Activated CD8-positive, alpha-beta memory T cell treated with anti-CD3 and anti-CD28 coated beads, Interleukin-2, amount 50 U/mL, for 4 hours (primary cell): Measurements from ENCODE around the gene CD3E.
A peak's percentile ranks its signal among the peaks of the same experiment; 100 is the strongest.

Source experiments
- DNase-seq: peaks from one replicate; pipeline ENCODE4 v3.0.0-alpha.2; 2020

The CD3E gene

DNA sequence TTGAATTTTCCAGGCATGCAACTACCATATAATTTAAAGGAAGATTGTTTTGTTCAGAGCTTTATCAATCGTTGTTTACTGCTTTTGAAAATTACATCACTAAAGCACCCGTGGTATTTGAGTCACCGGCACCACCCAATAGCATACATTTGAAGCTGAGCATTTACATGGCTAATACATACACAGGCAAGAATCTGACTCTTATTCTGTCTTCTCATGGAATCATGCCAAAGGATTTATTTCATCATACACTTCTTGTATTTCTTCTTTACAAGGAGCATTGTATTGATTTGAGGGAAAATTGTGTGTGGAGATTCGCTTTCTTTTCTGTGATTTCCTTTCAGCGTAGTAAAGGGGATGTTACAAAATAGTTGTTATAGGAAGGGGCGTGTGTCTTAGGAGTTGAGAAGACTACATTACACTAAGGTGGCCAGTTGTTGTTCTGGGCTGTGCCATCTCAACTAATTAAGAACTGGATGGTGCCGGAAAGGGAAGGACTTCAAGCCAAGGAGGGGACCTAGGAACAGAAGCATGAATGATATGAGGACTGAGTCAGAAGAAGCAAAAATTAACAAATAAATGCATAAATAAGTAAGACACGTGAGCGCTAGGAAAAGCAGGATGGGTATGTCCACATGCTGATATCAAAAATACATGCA lies 12.9 kb upstream of the CD3E start:
- DNase-seq = no peak

GRCh38 chr11:118294053-118294452 lies 10.5 kb upstream of the CD3E start:
- no peak for DNase-seq

DNA sequence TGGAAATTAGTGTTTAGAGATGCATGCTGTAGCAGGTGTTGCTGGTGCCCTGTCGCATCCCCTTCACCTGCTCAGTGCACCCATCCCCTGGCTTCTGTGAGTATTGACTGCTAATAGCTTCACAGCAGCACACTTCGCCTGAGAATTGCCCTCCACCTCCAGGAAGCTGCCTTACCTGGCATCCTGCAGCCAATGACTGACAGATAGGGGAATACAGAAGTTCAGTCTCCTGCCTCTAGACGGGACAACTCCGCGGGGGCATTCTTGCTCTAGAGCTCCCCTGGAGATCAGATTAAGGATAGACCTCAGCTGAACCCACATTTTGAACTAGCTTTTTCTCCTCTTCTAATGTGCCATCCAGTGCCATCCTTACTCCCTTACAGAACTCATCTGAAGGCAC lies 9.3 kb upstream of the CD3E start:
- DNase-seq = no peak

- DNase-seq = peak; percentile 54
Measured at GRCh38 chr11:118295815-118296454, 8.6 kb upstream of the CD3E start.

GRCh38 chr11:118301600-118302195 lies 2.8 kb upstream of the CD3E start:
- no peak for DNase-seq

- DNase-seq = no peak
Measured at GRCh38 chr11:118304227-118304567, 333 bp upstream of the CD3E start.

DNA sequence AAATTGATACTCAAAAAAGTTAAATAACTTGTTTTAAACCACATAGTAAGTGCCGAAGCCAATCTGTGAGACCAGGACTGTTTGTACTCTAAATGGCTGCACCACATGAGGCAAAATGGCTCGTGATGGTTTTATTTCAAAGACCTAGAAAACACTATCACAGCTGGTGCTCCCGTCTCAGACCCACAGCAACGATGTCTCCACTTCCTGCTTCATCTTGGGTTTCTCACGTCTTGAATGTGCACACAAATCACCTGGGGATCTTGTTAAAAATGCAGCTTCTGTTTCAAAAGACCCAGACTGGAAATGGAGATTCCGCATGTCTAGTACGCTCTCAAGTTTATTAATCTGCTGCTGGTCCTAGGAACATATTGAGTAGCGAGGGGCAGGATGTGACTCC lies 1.2 kb downstream of the CD3E start:
- DNase-seq = peak; percentile 41

DNA sequence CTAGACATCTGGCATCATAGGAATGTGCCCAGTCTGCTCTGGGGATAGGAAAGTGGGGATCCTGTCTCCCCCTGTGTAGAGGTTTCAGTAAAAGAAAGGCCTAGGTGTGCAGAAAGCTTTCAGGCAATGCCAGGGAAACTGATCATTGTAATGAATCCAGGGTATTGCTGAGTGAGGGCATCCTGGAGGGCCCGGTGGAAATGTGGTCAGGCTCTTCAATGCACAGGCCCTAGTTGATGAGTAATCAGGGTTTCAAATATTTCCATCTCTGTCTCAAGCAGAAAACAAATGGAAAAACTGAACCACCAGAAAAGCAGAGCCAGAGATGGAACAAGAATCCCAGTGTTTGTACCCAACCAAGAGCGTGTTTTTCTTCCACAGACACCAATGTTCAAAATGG lies 2.0 kb downstream of the CD3E start:
- peak; percentile 55 for DNase-seq

GRCh38 chr11:118308995-118309528 lies 4.5 kb downstream of the CD3E start:
- peak; percentile 31 for DNase-seq

DNA sequence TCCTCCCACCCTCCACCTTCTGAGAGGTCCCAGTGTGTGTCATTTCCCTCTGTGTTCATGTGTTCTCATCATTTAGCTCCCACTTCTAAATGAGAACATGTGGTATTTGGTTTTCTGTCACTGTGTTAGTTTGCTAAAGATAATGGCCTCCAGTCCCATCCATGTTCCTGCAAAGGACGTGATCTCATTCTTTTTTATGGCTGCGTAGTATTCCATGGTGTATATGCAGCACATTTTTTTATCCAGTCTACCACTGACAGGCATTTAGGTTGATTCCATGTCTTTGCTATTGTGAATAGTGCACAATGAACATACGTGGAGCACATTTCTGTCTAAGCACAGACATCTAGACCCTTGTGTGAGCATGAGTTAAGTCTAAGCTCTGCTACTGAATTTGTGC lies 5.7 kb downstream of the CD3E start:
- no peak for DNase-seq

GRCh38 chr11:118310781-118311485 lies 6.4 kb downstream of the CD3E start:
- DNase-seq = no peak

- no peak for DNase-seq
Measured at GRCh38 chr11:118311518-118311917, 7.0 kb downstream of the CD3E start.

DNA sequence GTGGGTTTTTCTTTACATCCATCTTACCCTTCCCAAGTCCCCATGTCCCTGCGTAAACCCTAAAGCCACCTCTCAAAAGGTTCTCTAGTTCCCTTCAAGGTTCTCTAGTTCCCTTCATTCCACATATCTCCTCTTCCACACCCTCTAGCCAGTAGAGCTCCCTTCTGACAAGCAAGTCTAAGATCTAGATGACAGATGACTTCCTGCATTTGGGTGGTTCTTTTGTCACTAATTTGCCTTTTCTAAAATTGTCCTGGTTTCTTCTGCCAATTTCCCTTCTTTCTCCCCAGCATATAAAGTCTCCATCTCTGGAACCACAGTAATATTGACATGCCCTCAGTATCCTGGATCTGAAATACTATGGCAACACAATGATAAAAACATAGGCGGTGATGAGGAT lies 7.8 kb downstream of the CD3E start:
- no peak for DNase-seq

GRCh38 chr11:118313242-118313641 lies 8.7 kb downstream of the CD3E start:
- no peak for DNase-seq

DNA sequence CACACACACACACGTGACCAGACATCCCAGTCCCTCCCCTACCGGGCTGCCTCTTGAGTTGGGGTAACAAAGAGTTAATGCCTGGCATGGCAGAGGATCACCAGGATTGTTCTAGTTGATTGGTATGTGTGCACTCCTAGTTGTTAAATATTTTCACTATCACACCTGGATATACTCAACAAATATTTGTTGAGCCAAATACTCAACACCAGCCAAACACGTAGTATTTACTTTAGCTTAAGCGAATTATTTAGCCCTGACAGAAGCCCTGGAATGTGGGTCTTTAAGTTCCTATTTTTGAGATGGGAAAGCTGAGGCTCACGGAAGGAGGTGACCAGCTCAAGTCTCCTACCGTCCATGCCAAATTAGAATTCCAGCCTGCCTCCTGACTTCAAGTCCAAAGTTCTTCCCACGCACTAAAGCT lies 10.5 kb downstream of the CD3E start:
- no peak for DNase-seq

DNA sequence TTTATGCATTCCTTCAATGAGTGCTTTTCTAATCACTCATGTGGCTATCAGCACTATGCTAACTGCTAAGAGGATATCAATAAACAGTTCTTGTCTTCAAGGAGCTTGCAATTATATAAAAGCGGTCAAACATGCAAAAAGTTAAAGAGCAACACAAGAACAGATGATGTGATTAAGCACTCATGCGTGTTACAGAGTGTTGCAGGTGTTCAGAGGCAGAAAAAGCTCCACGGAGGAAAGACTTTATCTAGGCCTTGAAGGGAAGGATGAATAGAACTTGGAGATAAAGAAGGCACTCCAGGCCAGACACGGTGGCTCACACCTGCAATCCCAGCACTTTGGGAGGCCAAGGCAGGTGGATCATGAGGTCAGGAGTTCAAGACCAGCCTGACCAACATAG lies 13.6 kb downstream of the CD3E start:
- no peak for DNase-seq

DNA sequence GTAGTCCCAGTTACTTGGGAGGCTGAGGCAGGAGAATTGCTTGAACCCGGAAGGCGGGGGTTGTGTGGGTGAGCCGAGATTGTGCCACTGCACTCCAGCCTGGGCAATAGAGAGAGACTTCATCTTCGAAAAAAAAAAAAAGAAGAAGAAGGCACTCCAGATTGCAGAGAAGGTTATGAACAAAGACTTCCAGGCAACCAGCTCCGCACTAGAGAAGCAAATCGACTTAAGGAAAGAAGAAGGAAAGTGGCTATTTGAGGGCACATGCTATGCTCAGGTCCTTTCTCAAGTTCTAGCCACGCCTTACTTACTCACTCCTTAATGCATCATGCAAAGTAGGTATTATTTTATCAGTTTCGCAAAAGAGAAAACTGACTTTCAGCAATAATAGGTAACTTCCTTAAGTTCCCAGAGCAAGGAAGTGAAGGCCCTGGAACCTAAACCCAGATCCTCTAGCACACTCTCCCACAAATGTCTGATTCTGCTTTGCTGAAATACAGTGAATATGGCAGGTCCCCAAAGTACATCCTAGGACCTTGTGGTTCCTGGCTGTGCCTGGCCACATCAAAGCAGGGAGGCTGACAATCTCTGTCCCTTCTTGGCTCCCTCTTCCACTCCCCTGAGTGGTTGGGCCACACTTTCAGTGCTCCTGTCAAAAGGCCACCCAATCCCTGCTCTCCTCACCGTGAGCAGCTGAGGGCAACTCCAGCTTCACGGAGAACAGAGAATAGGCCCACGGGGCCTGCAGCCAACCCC lies 14.2 kb downstream of the CD3E start:
- DNase-seq = no peak

- DNase-seq = no peak
Measured at GRCh38 chr11:118319337-118319707, 14.8 kb downstream of the CD3E start.

- no peak for DNase-seq
Measured at GRCh38 chr11:118320515-118320914, 16.0 kb downstream of the CD3E start.

GRCh38 chr11:118321386-118322082 lies 17.0 kb downstream of the CD3E start:
- no peak for DNase-seq

DNA sequence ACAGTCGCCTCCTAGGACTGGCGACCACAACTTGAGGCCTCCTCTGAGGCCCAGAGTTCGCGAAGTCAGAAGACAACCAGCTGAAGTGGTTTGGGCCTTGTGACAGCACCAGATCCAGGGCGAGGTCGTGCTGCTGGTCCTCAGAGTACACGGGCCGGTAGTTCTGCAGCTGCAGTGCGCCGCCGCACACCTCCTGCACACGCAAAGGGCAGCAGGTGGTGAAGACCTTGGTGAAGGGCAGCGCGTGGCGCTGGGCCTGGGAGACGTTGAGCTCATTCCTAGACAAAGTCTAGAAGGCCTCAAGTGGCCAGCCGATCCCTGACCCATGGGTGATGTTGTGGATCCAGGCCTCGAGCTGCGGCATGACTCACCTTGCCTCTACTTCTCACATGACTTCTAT lies 18.2 kb downstream of the CD3E start:
- no peak for DNase-seq

- no peak for DNase-seq
Measured at GRCh38 chr11:118325283-118325682, 20.8 kb downstream of the CD3E start.
